NCI-H2196 treated with DMSO at 0.1 percent for 48 hours (cell line): ENCODE results near the gene KCNH2.

Experiments used
- DNase-seq: peaks from one replicate; lab custom pipeline; 2025; ENCODE audit not compliant: unreplicated experiment; lab: John Stamatoyannopoulos, UW

The KCNH2 gene

DNA sequence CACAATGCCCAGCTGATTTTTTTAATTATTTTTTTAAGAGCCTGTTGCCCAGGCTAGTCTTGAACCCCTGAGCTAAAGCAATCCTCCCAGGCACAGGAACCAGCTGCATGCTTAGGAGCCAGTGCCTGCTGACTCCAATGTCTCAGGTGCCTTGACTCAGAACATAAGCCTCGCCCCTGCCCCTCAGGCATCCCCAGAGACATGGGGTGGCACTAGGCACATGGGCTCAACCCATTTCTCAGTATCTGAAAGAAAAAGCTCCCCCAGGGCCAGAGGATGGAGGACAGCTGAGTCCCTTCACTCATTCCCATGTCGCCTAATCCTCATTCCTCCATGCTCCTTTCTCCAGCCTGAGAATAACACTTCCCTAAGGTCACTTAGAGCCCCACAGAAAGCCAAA, 39.1 kb downstream of the KCNH2 start:
- DNase-seq: no peak

DNA sequence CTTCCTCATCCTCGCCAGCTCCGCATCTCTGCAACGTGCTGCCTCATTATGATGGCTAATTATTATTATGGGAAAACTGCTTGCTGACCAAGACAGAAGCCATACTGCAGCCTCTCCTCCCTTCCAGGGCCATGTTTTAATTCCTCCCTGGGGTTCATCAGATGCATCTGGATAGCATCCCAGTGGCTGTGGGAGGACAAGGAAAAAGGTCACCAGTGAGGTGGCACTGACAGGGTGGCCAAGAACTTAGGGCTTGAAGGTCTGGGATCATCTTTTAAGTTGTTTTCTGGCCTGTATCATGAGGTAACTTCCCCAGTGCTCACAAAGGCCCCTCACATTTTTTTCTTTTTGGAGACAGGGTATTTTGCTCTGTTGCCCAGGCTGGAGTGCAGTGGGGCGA, 39.6 kb downstream of the KCNH2 start:
- no peak for DNase-seq

DNA sequence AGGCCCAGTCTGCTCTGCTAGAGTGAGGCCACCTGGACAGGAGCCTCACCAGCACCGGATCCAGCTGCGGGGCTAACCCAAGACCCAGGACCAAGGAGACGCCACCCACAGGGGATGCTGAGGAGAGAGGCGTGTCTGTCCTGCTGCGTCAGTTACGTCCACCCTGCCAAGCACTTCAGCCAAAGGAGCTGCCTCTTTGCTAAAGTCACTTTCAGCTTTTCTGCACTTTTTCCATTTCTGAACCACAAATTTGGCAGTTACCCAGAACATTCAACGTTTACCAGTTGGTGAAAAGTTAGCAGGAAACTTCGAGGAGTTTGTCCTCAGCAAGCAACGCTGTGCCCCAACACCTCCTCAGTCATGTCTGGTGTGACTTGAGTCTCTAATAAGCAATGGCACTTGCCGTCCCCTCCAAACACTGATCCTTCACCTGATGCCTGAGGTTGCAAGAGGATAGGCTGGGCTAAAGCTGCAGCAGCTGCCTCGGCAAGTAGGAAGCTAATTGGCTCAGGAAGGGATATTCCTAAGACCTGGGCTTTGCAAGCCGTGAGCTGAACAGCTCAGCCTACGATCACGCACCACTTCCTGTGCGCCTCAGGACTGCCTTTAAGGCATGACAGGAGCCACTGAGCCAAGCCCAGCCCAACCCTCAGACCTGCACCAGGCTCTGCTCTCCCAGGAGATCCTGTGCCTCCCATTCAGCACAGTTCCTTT, 40.1 kb downstream of the KCNH2 start:
- no peak for DNase-seq

DNA sequence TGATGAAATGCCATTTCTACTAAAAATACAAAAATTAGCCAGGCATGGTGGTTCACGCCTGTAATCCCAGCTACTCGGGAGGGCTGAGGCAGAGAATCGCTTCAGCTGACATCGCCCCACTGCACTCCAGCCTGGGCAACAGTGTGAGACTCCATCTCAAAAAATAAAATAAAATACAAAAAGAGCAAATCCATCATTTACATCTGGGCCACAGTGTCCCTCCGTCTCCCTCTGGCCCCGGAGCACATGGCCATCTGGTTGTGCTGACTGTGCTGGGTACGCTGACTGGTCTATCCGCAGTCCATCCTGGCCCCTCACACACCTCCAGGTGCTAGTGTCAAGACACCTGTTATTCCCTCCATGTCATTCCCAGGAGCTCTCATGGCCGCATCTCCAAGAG, 42.1 kb downstream of the KCNH2 start:
- DNase-seq: no peak

GRCh38 chr7:150935149-150935548, 43.0 kb downstream of the KCNH2 start:
- no peak for DNase-seq

GRCh38 chr7:150934045-150934766, 43.9 kb downstream of the KCNH2 start:
- no peak for DNase-seq

- DNase-seq: no peak
Observed at GRCh38 chr7:150931199-150931869, 46.8 kb downstream of the KCNH2 start.

DNA sequence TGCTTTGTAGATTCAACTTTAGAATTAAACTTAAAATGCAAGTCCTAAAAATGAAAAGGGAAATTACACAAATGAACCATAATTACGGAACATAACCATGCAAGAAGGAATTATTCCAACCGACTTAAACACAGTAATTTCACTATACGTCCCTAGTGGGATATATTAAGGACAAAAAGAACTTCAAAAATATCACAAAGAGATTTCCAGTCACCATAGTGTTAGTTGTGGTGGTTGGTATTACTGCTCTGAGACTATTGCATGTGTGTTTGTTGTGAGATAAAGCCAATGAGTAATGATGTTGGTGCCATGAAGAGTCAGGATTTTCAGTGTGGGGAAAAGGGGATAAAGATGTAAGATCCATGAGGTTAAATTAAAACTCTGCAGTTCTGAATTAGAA, 49.6 kb downstream of the KCNH2 start:
- DNase-seq: no peak

- DNase-seq: no peak
Observed at GRCh38 chr7:150927956-150928344, 50.2 kb downstream of the KCNH2 start.

GRCh38 chr7:150927157-150927955, 50.8 kb downstream of the KCNH2 start:
- no peak for DNase-seq

- no peak for DNase-seq
Observed at GRCh38 chr7:150926066-150926465, 52.1 kb downstream of the KCNH2 start.

DNA sequence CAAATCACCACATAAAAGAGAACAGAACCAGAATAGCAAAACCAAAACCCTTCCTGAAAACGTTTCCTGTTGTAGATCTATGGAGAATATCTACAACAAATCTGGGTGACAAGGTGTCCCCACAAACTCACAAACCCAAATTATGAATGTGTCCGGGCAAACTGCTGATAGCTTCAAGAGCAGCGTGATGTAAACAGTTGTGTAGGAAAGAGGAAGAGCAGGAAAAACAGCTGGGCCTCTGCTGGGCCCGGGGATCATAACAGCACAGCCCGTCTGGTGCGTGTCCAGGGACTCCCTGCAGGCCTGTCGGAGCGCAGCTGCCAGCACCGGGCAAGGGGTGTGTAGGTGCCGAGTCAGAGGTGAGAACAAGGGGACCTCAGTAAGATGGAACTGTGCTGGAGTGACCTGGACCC, 53.7 kb downstream of the KCNH2 start:
- no peak for DNase-seq

DNA sequence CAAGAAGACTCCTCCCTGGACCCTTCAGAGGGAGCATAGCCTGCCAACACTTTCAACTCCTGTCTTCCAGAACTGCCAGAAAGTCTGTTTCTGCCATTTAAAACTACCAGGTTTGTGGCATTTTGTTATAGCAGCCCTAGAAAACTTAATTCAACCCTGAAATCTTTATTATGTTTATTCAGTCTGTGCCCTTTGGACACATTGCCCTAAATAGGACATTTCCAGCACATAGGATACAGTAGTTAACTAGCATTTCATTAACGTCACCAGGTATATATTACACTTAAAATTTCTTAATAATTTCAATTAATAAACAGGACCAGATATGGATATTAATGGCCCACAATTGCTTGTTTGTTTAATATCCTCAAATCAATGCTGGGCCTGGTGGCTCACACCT, 54.3 kb downstream of the KCNH2 start:
- DNase-seq: no peak

GRCh38 chr7:150923196-150923595, 54.9 kb downstream of the KCNH2 start:
- no peak for DNase-seq

DNA sequence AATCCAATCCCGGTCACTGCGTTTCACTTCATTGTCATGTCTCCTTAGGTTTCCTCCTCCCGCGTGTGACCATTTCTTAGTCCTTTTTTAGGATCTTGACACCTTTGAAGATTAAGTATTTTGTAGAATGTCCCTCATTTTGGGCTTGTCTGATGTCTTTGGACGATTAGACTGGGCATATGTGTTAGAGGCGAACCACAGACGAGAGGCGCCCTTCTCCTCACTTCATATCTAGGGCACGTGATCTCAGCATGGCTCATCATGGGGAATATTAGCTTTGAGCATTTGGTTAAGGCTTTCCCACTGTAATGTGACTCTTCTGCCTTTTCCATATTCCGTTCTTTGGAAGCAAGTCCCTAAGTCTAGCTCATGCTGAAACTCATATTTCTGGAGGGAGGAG, 59.0 kb downstream of the KCNH2 start:
- no peak for DNase-seq

DNA sequence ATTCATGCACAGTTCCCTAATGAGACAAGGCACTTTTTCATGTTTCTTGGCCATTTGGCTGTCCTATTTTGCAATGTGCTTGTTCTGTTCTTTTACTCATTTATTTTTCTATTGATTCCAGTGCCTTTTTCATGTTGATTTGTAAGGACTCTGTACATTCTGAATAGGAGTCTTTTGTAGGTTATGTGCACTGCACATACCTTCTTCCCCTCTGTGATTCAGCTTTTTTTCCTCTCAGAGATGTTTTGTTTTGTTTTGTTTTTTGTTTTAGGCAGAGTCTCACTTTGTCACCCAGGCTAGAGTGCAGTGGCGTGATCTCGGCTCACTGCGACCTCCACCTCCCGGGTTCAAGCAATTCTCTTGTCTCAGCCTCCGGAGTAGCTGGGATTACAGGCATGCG, 59.7 kb downstream of the KCNH2 start:
- DNase-seq: no peak

GRCh38 chr7:150917969-150918368, 60.2 kb downstream of the KCNH2 start:
- no peak for DNase-seq

DNA sequence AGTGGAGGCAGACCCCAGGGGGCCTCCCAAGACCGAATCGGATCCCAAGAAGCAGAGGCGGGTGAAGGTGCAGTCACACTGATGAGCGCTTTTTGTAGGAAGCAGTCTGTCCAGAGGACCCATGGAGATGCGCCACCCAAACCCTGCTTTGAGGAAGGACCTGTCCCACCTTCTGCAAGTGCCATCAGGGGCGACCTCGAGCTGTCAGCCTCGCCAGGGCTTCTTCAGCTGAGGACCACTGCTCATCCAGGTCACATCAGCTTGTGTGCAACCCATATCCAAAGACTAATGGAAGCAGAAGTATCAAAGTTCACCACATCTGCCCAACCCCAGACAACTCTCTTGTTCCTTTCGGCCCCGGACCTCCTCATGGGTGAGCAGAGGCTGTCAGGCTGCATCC, 61.5 kb downstream of the KCNH2 start:
- no peak for DNase-seq

GRCh38 chr7:150914966-150915365, 63.2 kb downstream of the KCNH2 start:
- DNase-seq: no peak

GRCh38 chr7:150914196-150914595, 63.9 kb downstream of the KCNH2 start:
- no peak for DNase-seq

- DNase-seq: no peak
Observed at GRCh38 chr7:150912427-150912826, 65.7 kb downstream of the KCNH2 start.
